ENCODE results near the gene ZC3H7A. TPM values are rescaled to one million over a fixed set of nuclear protein-coding genes. Genes with fewer than 3 reads are reported as not detected.

ZC3H7A gene
- total and polyA plus RNA-seq, 2 of the 4 experiments (the other 2 are of a cell fraction) = 22.2 to 53.9 TPM

DNA sequence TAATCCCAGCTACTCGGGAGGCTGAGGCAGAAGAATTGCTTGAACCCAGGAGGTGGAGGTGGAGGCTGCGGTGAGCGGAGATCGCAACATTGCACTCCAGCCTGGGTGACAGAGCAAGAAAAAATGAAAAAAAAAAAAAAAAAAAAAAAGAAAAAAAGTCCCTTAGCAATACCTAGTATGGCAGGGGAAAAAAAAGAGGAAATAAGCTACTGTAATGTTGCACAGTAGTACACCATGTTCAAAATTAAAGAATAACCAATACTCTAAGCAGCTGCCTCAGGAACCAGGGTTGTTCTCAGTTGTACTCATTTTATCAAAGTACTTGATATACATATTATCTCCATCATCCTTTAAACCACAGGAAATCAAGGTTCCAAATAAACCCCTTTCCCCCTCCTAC is 37.1 kb downstream of the ZC3H7A start:
- no peak overlapping the region for H3K56ac ChIP-seq (ENCODE audit: extremely low read depth, insufficient read depth, low read length)
- H2BK5ac ChIP-seq (ENCODE audit: low read depth, low read length, poor library complexity, severe bottlenecking) = no peak overlapping the region
- peaks cover 20 to 51% of the 10 kb centered on the region in 2 experiments for H3K79me1 ChIP-seq (ENCODE audit: low read depth in 1 of 2, low read length in 2 of 2)
- H3K36me3 ChIP-seq (ENCODE audit: control insufficient read depth, insufficient read depth, low read length) = peaks cover 53% of the 10 kb centered on the region
- H2AK9ac ChIP-seq (replicated peaks; ENCODE audit: low read depth, low read length, poor library complexity) = no peak overlapping the region
- no peak overlapping the region for H2BK15ac ChIP-seq (ENCODE audit: low read depth, low read length)
- no peak overlapping the region for H4K8ac ChIP-seq (ENCODE audit: low read depth in 2 of 2, low read length in 2 of 2)
- no peaks in the 10 kb centered on the region for H3K27me3 ChIP-seq (ENCODE audit: control insufficient read depth, insufficient read depth, low read length)
- H3K4me2 ChIP-seq (ENCODE audit: low read depth, low read length) = no peak overlapping the region
- ChIA-PET POLR2A (ENCODE audit: unreplicated experiment) (no interaction called here), CTCF (no interaction called here)
- no peak overlapping the region for H4K91ac ChIP-seq (ENCODE audit: insufficient read depth, low read depth, low read length)
- peaks cover 3% of the 10 kb centered on the region; the same call in 1 of the 2 replicates for H4K20me1 ChIP-seq (ENCODE audit: insufficient read depth, low read length)
- dilution Hi-C loops (cut with HindIII; ENCODE audit: low sequenced_read_pairs, unreplicated experiment) (no loop called here), intact Hi-C loops (cut with micrococcal nuclease) (no loop called here), in situ Hi-C loops (cut with MboI; ENCODE audit: low sequenced_read_pairs) (no loop called here)
- no TSS peak for BruUV-seq (replicated peaks)
- no peaks in the 10 kb centered on the region for H3K9me3 ChIP-seq (ENCODE audit: control insufficient read depth, insufficient read depth, low read length)
- H3K4me3 ChIP-seq (ENCODE audit: insufficient read depth, low read depth, low read length) = no peak overlapping the region
- no peak overlapping the region for H3K9ac ChIP-seq (ENCODE audit: low read depth, low read length)
- no peak overlapping the region for H3K27ac ChIP-seq (ENCODE audit: insufficient read depth, low read length)
- H2AFZ ChIP-seq (replicated peaks; ENCODE audit: low read length, poor library complexity) = no peak overlapping the region
- no peak overlapping the region for H2AK5ac ChIP-seq (ENCODE audit: low read depth, low read length)
- DNase-seq (no peak), ATAC-seq (ENCODE audit: low read depth) (no peak)
- no peak overlapping the region for H3K23ac ChIP-seq (ENCODE audit: low read depth, low read length)
- H3K9me1 ChIP-seq (ENCODE audit: insufficient read depth, low read length) = peaks cover 5% of the 10 kb centered on the region; the same call in 1 of the 2 replicates
- no peak overlapping the region for H4K5ac ChIP-seq (ENCODE audit: low read depth, low read length)
- H2BK120ac ChIP-seq (ENCODE audit: low read depth, low read length) = no peak overlapping the region
- peaks cover 5% of the 10 kb centered on the region for H3K4me1 ChIP-seq (ENCODE audit: control insufficient read depth, insufficient read depth, low read length)
- H3K18ac ChIP-seq (ENCODE audit: low read depth, low read length) = no peak overlapping the region
- H2BK20ac ChIP-seq (ENCODE audit: low read depth, low read length) = no peak overlapping the region
- H3K14ac ChIP-seq (replicated peaks; ENCODE audit: low read depth, low read length) = no peak overlapping the region
- H3K4ac ChIP-seq (ENCODE audit: low read depth, low read length) = no peak overlapping the region
- WGBS, 2 experiments (ENCODE audit: extremely low coverage in 2 of 2, insufficient read length in 1 of 2) = no CpG with 5 or more reads among the region's 4 CpGs
- TF ChIP-seq, protein P1, sequence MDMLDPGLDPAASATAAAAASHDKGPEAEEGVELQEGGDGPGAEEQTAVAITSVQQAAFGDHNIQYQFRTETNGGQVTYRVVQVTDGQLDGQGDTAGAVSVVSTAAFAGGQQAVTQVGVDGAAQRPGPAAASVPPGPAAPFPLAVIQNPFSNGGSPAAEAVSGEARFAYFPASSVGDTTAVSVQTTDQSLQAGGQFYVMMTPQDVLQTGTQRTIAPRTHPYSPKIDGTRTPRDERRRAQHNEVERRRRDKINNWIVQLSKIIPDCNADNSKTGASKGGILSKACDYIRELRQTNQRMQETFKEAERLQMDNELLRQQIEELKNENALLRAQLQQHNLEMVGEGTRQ (IDR thresholded peaks at IDR 0.05; ENCODE audit: low read depth, low read length) = no peak
- no peak for TF ChIP-seq FOS (IDR thresholded peaks at IDR 0.05; ENCODE audit: low read depth, low read length)
- no peak for TF ChIP-seq MAFK (IDR thresholded peaks at IDR 0.05; ENCODE audit: low read depth, low read length)
- no peak for TF ChIP-seq MXI1 (IDR thresholded peaks at IDR 0.05; ENCODE audit: borderline replicate concordance, low read depth, low read length)
- no peak for TF ChIP-seq NFE2L2 (IDR thresholded peaks at IDR 0.05; ENCODE audit: low read depth, low read length)

All from IMR-90 (cell line).